SH-SY5Y (cell line): ENCODE measurements around the gene PRRT1.

Experiments
- GATA2 ChIP-seq: IDR thresholded peaks from 2 replicates; pipeline ENCODE4 v1.6.1; 2011; ENCODE audit warnings: mild to moderate bottlenecking, low read depth, low read length
- GATA3 ChIP-seq: IDR thresholded peaks from 2 replicates; pipeline ENCODE4 v1.6.1; 2011; ENCODE audit warnings: low read depth, mild to moderate bottlenecking, low read length, moderate library complexity

Gene PRRT1

GRCh38 chr6:32128751-32129296, 22.9 kb downstream of the PRRT1 start:
- TF ChIP-seq GATA2, result no peak
- no peak for TF ChIP-seq GATA3

GRCh38 chr6:32127717-32128592, 23.8 kb downstream of the PRRT1 start, which contains the start of gene ATF6B:
Gene ATF6B (minus strand): TSS chr6:32128246. CDS start chr6:32128207, 39 bp downstream.
- peak; percentile 5; the same call in 1 of the 2 replicates for TF ChIP-seq GATA2
- TF ChIP-seq GATA3, result no peak

GRCh38 chr6:32127409-32127716, 24.4 kb downstream of the PRRT1 start:
- no peak for TF ChIP-seq GATA2
- no peak for TF ChIP-seq GATA3

- TF ChIP-seq GATA2 (no peak), GATA3 (no peak)
Measured at GRCh38 chr6:32126880-32127279, 24.9 kb downstream of the PRRT1 start.

GRCh38 chr6:32123681-32124080, 28.1 kb downstream of the PRRT1 start:
- TF ChIP-seq GATA2 (no peak), GATA3 (no peak)

GRCh38 chr6:32120573-32121059, 31.1 kb downstream of the PRRT1 start:
- no peak for TF ChIP-seq GATA2
- no peak for TF ChIP-seq GATA3

- TF ChIP-seq GATA2, result no peak
- no peak for TF ChIP-seq GATA3
Measured at GRCh38 chr6:32118782-32119628, 32.7 kb downstream of the PRRT1 start.

- TF ChIP-seq GATA3, result no peak
- no peak for TF ChIP-seq GATA2
Measured at GRCh38 chr6:32117461-32117860, 34.3 kb downstream of the PRRT1 start.

GRCh38 chr6:32116674-32117073, 35.1 kb downstream of the PRRT1 start:
- TF ChIP-seq GATA3, result no peak
- no peak for TF ChIP-seq GATA2

GRCh38 chr6:32115623-32116022, 36.1 kb downstream of the PRRT1 start:
- TF ChIP-seq GATA3 (no peak), GATA2 (no peak)

GRCh38 chr6:32114796-32115195, 36.9 kb downstream of the PRRT1 start:
- TF ChIP-seq GATA3, result no peak
- no peak for TF ChIP-seq GATA2

GRCh38 chr6:32113386-32114352, 38.1 kb downstream of the PRRT1 start:
- TF ChIP-seq GATA2 (no peak), GATA3 (no peak)

- TF ChIP-seq GATA3 (no peak), GATA2 (no peak)
Measured at GRCh38 chr6:32112431-32112980, 39.2 kb downstream of the PRRT1 start.
